Activated naive CD4-positive, alpha-beta T cell treated with anti-CD3 and anti-CD28 coated beads, Interleukin-2, amount 10 ng/mL, durations not matched to agents 7 days and 5 days (primary cell): ENCODE results near the gene COX7A2.
A peak's percentile ranks its signal among the peaks of the same experiment; 100 is the strongest.

Source experiments
- CTCF ChIA-PET: fragments of 350-600 bp; sonication (Branson Sonifier 250); formaldehyde crosslinking; loops from one replicate; lab custom pipeline; 2021; ENCODE audit warnings: antibody characterized with exemption; lab: Charles Lee
- DNase-seq: peaks from one replicate; pipeline ENCODE4 v3.0.0-alpha.2; 2020
- H3K27ac Mint-ChIP-seq: one replicate; pipeline ENCODE4 v1.8.0; 2021; ENCODE audit warnings: mild to moderate bottlenecking, moderate library complexity, mixed read lengths
- H3K27me3 Mint-ChIP-seq: one replicate; pipeline ENCODE4 v1.8.0; 2021; ENCODE audit warnings: mild to moderate bottlenecking, mixed read lengths
- H3K36me3 Mint-ChIP-seq: one replicate; pipeline ENCODE4 v1.8.0; 2021; ENCODE audit warnings: mixed read lengths
- H3K4me1 Mint-ChIP-seq: one replicate; pipeline ENCODE4 v1.8.0; 2021; ENCODE audit warnings: mixed read lengths
- H3K4me3 Mint-ChIP-seq: one replicate; pipeline ENCODE4 v1.8.0; 2021; ENCODE audit warnings: mild to moderate bottlenecking, moderate library complexity, mixed read lengths
- H3K9me3 Mint-ChIP-seq: one replicate; pipeline ENCODE4 v1.8.0; 2021; ENCODE audit warnings: mixed read lengths

COX7A2 gene

GRCh38 chr6:75280131-75280855, 36.7 kb upstream of the COX7A2 start:
- no peak overlapping the region for H3K27ac Mint-ChIP-seq
- CTCF ChIA-PET: interaction anchor here (2.1 kb wide), 1 partner anchor 14 kb away, joined by 5 read pairs; no protein-coding TSS in a partner anchor

GRCh38 chr6:75279418-75279817, 35.8 kb upstream of the COX7A2 start:
- peaks cover 5% of the 10 kb centered on the region for H3K9me3 Mint-ChIP-seq
- no peak overlapping the region for H3K4me3 Mint-ChIP-seq
- H3K27ac Mint-ChIP-seq: no peak overlapping the region
- DNase-seq: no peak
- CTCF ChIA-PET: interaction anchor here (1.2 to 2.2 kb wide), 2 partner anchors 12 to 18 kb away, joined by 5 to 9 read pairs; no protein-coding TSS in a partner anchor
- no peaks in the 10 kb centered on the region for H3K27me3 Mint-ChIP-seq
- H3K36me3 Mint-ChIP-seq: peaks cover 37% of the 10 kb centered on the region
- H3K4me1 Mint-ChIP-seq: peaks cover 58% of the 10 kb centered on the region

More at GRCh38 chr6:75280131-75280855, 36.7 kb upstream of the COX7A2 start:
- DNase-seq: no peak
- Mint-ChIP-seq H3K4me3 (no peak overlapping the region), H3K9me3 (peaks cover under 1% of the 10 kb centered on the region), H3K4me1 (peaks cover 53% of the 10 kb centered on the region), H3K27me3 (no peaks in the 10 kb centered on the region), H3K36me3 (peaks cover 32% of the 10 kb centered on the region)

GRCh38 chr6:75278474-75279077, 35.0 kb upstream of the COX7A2 start:
- H3K36me3 Mint-ChIP-seq: peaks cover 46% of the 10 kb centered on the region
- H3K4me1 Mint-ChIP-seq: peaks cover 63% of the 10 kb centered on the region
- no peak overlapping the region for H3K4me3 Mint-ChIP-seq
- CTCF ChIA-PET: interaction anchor here (1.2 to 2.2 kb wide), 2 partner anchors 11 to 19 kb away, joined by 5 to 9 read pairs; no protein-coding TSS in a partner anchor
- DNase-seq: no peak
- H3K27me3 Mint-ChIP-seq: no peaks in the 10 kb centered on the region
- peaks cover 5% of the 10 kb centered on the region for H3K9me3 Mint-ChIP-seq
- H3K27ac Mint-ChIP-seq: no peak overlapping the region

- Mint-ChIP-seq H3K36me3 (peaks cover 71% of the 10 kb centered on the region), H3K27me3 (no peaks in the 10 kb centered on the region), H3K4me1 (peaks cover 61% of the 10 kb centered on the region), H3K4me3 (no peak overlapping the region), H3K9me3 (peaks cover 13% of the 10 kb centered on the region), H3K27ac (no peak overlapping the region)
- DNase-seq: no peak
- CTCF ChIA-PET: no interaction called here
Measured at GRCh38 chr6:75275067-75275466, 31.5 kb upstream of the COX7A2 start.

GRCh38 chr6:75273009-75273408, 29.4 kb upstream of the COX7A2 start:
- Mint-ChIP-seq H3K27me3 (no peaks in the 10 kb centered on the region), H3K9me3 (peaks cover 13% of the 10 kb centered on the region), H3K4me3 (no peak overlapping the region), H3K36me3 (peaks cover 60% of the 10 kb centered on the region), H3K27ac (no peak overlapping the region), H3K4me1 (peaks cover 44% of the 10 kb centered on the region)
- no peak for DNase-seq
- CTCF ChIA-PET: interaction anchor here (1.0 to 1.3 kb wide), 2 partner anchors 27 to 66 kb away, joined by 3 read pairs; no protein-coding TSS in a partner anchor

GRCh38 chr6:75272145-75272840, 28.7 kb upstream of the COX7A2 start:
- H3K27me3 Mint-ChIP-seq: no peaks in the 10 kb centered on the region
- peak overlapping the region; percentile 45 for H3K27ac Mint-ChIP-seq
- peaks cover 13% of the 10 kb centered on the region for H3K9me3 Mint-ChIP-seq
- peaks cover 60% of the 10 kb centered on the region for H3K36me3 Mint-ChIP-seq
- CTCF ChIA-PET: interaction anchor here (1.0 to 1.3 kb wide), 2 partner anchors 28 to 66 kb away, joined by 3 read pairs; no protein-coding TSS in a partner anchor
- no peak overlapping the region for H3K4me3 Mint-ChIP-seq
- H3K4me1 Mint-ChIP-seq: peaks cover 47% of the 10 kb centered on the region
- DNase-seq: no peak

- peaks cover 37% of the 10 kb centered on the region for H3K36me3 Mint-ChIP-seq
- H3K27ac Mint-ChIP-seq: no peak overlapping the region
Measured at GRCh38 chr6:75268988-75269354, 25.4 kb upstream of the COX7A2 start.

GRCh38 chr6:75268121-75268987, 24.8 kb upstream of the COX7A2 start:
- H3K27ac Mint-ChIP-seq: no peak overlapping the region
- peaks cover 22% of the 10 kb centered on the region for H3K4me1 Mint-ChIP-seq
- DNase-seq: no peak
- peaks cover 35% of the 10 kb centered on the region for H3K36me3 Mint-ChIP-seq
- H3K9me3 Mint-ChIP-seq: peaks cover 8% of the 10 kb centered on the region
- no peaks in the 10 kb centered on the region for H3K27me3 Mint-ChIP-seq
- no peak overlapping the region for H3K4me3 Mint-ChIP-seq
- CTCF ChIA-PET: interaction anchor here (0.7 to 3.2 kb wide), 9 partner anchors 10 to 361 kb away, joined by 3 to 11 read pairs (median 3); partner anchors contain the start of gene TMEM30A

More at GRCh38 chr6:75268988-75269354, 25.4 kb upstream of the COX7A2 start:
- peaks cover 23% of the 10 kb centered on the region for H3K4me1 Mint-ChIP-seq
- H3K4me3 Mint-ChIP-seq: no peak overlapping the region
- DNase-seq: no peak
- CTCF ChIA-PET: interaction anchor here (1.0 to 3.2 kb wide), 4 partner anchors 10 to 360 kb away, joined by 3 to 11 read pairs (median 6); no protein-coding TSS in a partner anchor
- peaks cover 8% of the 10 kb centered on the region for H3K9me3 Mint-ChIP-seq
- no peaks in the 10 kb centered on the region for H3K27me3 Mint-ChIP-seq

GRCh38 chr6:75267461-75267860, 23.9 kb upstream of the COX7A2 start:
- Mint-ChIP-seq H3K27me3 (no peaks in the 10 kb centered on the region), H3K27ac (no peak overlapping the region), H3K4me3 (no peak overlapping the region), H3K9me3 (peaks cover 4% of the 10 kb centered on the region), H3K4me1 (peaks cover 18% of the 10 kb centered on the region), H3K36me3 (peaks cover 34% of the 10 kb centered on the region)
- CTCF ChIA-PET: interaction anchor here (0.8 to 3.2 kb wide), 15 partner anchors 9 to 278 kb away, joined by 3 to 11 read pairs (median 5); partner anchors contain the start of genes COX7A2 and TMEM30A
- no peak for DNase-seq

GRCh38 chr6:75266716-75267291, 23.2 kb upstream of the COX7A2 start:
- CTCF ChIA-PET: interaction anchor here (0.9 to 3.2 kb wide), 13 partner anchors 9 to 279 kb away, joined by 3 to 11 read pairs (median 5); partner anchors contain the start of genes COX7A2 and TMEM30A
- Mint-ChIP-seq H3K27ac (no peak overlapping the region), H3K9me3 (no peaks in the 10 kb centered on the region), H3K36me3 (peaks cover 29% of the 10 kb centered on the region), H3K4me1 (peaks cover 13% of the 10 kb centered on the region), H3K27me3 (no peaks in the 10 kb centered on the region), H3K4me3 (no peak overlapping the region)
- no peak for DNase-seq

- DNase-seq: no peak
- Mint-ChIP-seq H3K27ac (no peak overlapping the region), H3K4me3 (no peak overlapping the region), H3K27me3 (no peaks in the 10 kb centered on the region), H3K9me3 (no peaks in the 10 kb centered on the region), H3K36me3 (peaks cover 21% of the 10 kb centered on the region), H3K4me1 (peaks cover 6% of the 10 kb centered on the region)
- CTCF ChIA-PET: interaction anchor here (1.5 kb wide), 1 partner anchor 19 kb away, joined by 3 read pairs; no protein-coding TSS in a partner anchor
Measured at GRCh38 chr6:75263401-75263750, 19.8 kb upstream of the COX7A2 start.

GRCh38 chr6:75262716-75263400, 19.3 kb upstream of the COX7A2 start:
- Mint-ChIP-seq H3K4me3 (no peak overlapping the region), H3K27me3 (no peaks in the 10 kb centered on the region)

More at GRCh38 chr6:75262716-75263400, 19.3 kb upstream of the COX7A2 start:
- DNase-seq: no peak
- peaks cover 6% of the 10 kb centered on the region for H3K4me1 Mint-ChIP-seq
- H3K9me3 Mint-ChIP-seq: no peaks in the 10 kb centered on the region
- no peak overlapping the region for H3K27ac Mint-ChIP-seq
- CTCF ChIA-PET: interaction anchor here (1.5 kb wide), 1 partner anchor 20 kb away, joined by 3 read pairs; no protein-coding TSS in a partner anchor
- peaks cover 22% of the 10 kb centered on the region for H3K36me3 Mint-ChIP-seq
